ENCODE data around the gene NHP2.

The NHP2 gene

DNA sequence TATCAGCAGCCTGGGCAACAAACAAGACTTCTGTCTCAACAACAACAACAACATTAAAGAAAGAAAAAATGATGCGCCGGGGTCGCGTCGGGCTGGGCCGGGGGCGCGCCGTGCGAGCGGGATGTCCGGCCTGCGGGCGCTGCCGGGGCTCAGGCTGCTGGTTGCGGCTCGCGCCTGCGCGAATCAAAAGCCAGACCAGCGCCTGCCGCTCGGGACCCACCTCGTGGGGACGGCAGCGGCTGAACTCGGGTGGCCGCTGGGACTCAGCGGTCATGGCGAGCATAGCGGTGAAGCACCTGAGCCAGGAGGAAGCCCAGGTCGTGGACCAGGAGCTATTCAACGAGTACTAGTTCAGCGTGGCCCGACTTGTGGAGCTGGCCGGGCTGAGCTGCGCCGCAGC, 11.9 kb upstream of the NHP2 start:
- H3K4me3 ChIP-seq (ENCODE audit: low read depth, low read length) = no peak overlapping the region
- no peak overlapping the region for H3K9ac ChIP-seq (ENCODE audit: low read depth, low read length)
- peaks cover 4% of the 10 kb centered on the region for H3K4me1 ChIP-seq (ENCODE audit: control insufficient read depth, insufficient read depth, low read length)
- H3K36me3 ChIP-seq (ENCODE audit: control insufficient read depth, insufficient read depth, low read length) = no peaks in the 10 kb centered on the region
- H3K27me3 ChIP-seq (ENCODE audit: control insufficient read depth, insufficient read depth, low read length) = peaks cover 2% of the 10 kb centered on the region
- H3K9me3 ChIP-seq (ENCODE audit: control insufficient read depth, insufficient read depth, low read length) = no peaks in the 10 kb centered on the region

DNA sequence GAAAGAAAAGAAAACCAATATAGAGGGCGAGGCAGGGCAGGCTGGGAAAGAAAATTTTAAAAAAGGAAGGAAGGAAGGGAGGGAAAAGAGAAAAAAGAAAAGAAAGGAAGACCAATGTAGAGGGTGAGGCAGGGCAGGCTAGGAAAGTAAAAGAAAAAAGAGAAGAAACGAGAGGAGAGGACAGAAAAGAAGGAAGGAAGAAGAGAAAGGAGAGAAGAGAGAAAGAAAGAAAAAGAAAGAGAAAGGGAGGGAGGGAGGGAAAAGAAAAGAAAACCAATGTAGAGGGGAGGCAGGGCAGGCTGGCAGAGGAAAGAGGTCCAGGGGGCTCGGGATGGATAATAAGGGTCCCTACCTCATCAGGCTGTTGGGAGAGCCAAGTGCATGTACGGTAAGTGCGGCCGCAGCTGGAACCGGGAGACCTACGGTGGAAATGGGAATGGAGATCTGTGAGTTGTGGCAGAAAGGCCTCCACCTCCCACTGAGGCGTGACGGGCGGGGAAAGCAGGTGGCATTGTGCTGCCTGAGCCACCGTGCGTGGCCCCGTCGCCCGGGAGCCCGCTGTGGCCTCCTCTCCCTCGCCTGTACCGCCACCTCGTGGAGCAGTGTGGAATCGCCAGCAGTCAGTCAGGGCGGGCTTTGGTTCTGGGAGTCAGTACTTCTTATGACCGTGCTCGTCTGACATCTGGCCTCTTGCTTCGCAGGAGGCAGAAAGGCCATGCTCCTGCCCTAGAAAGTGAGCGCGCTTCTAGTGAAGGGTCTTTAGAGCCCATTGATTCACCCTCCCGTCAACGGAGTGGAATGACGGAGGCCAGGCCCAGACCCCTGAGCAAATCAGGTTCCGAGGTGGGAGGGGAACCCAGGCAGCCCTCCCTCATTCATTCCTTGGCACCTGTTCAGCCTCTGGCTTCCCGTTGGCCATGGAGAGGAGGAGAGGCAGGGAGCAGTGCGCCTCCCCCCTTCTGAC, 10.4 kb upstream of the NHP2 start:
- Histone ChIP-seq H3K9me3 (ENCODE audit: control insufficient read depth, insufficient read depth, low read length) (no peaks in the 10 kb centered on the region), H3K27me3 (ENCODE audit: control insufficient read depth, insufficient read depth, low read length) (peaks cover 2% of the 10 kb centered on the region), H3K9ac (ENCODE audit: low read depth, low read length) (no peak overlapping the region), H3K4me3 (ENCODE audit: low read depth, low read length) (peak overlapping the region; percentile 56), H3K4me1 (ENCODE audit: control insufficient read depth, insufficient read depth, low read length) (peaks cover 4% of the 10 kb centered on the region), H3K36me3 (ENCODE audit: control insufficient read depth, insufficient read depth, low read length) (no peaks in the 10 kb centered on the region)

DNA sequence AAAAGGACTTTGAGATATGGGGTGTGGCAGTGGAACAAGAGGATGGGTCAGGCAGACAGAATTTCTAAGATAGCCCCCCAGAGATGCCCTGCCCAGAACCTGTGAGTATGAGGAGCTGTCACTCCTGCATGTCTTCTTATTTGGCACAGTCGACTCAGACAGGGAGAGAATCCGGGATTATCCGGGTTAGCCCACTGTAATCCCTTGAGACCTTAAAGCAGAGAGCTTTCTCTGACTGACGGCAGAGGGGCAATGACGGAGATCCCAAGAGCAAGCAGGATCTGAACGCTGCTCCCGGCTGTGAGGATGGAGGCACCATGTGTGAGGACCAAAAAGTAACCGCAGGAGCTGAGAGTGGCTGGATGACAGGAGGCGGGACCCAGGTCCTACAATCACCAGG, 8.8 kb upstream of the NHP2 start:
- Histone ChIP-seq H3K9ac (ENCODE audit: low read depth, low read length) (no peak overlapping the region), H3K27me3 (ENCODE audit: control insufficient read depth, insufficient read depth, low read length) (peaks cover 2% of the 10 kb centered on the region), H3K9me3 (ENCODE audit: control insufficient read depth, insufficient read depth, low read length) (no peaks in the 10 kb centered on the region)

DNA sequence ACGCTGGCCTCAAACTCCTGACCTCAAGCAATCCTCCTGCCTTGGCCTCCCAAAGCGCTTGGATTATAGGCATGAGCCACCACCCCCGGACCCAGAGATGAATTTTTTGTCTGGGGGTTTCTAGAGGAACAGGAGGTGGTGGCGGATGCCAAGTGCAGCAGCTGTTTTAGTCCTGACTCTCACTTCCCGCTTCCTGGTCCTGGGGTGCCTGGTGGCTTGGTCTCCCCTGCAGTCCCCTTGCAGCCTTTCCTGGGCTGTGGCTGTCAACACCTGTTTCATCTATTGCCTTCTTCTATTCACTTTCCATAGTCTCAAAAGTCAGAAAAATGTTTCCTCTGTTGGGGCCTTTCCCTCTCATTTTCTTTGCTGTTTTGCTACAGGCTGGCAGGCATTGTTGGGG, 6.5 kb upstream of the NHP2 start:
- H3K9ac ChIP-seq (ENCODE audit: low read depth, low read length) = no peak overlapping the region

More for the DNA sequence above, 8.8 kb upstream of the NHP2 start:
- H3K4me1 ChIP-seq (ENCODE audit: control insufficient read depth, insufficient read depth, low read length) = peaks cover 4% of the 10 kb centered on the region
- H3K4me3 ChIP-seq (ENCODE audit: low read depth, low read length) = no peak overlapping the region
- H3K36me3 ChIP-seq (ENCODE audit: control insufficient read depth, insufficient read depth, low read length) = no peaks in the 10 kb centered on the region

DNA sequence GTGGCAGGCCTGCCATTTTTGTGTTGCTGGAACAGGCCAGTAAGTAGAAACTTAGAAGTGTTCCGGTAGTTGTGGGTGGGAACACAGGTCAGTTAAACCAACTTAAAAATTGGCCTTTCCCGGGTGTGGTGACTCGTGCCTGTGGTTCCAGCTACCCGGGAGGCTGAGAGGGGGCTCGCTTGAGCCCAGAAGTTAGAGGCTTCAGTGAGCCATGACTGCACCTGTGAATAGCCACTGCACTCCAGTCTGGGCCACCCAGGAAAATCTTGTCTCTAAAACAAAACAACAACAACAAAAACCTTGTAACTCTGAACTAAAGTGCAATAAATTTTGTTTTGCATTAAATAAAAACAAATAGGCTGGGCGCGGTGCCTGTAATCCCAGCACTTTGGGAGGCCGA, 1.4 kb upstream of the NHP2 start:
- Histone ChIP-seq H3K9me3 (ENCODE audit: control insufficient read depth, insufficient read depth, low read length) (no peaks in the 10 kb centered on the region), H3K4me3 (ENCODE audit: low read depth, low read length) (no peak overlapping the region), H3K9ac (ENCODE audit: low read depth, low read length) (no peak overlapping the region), H3K36me3 (ENCODE audit: control insufficient read depth, insufficient read depth, low read length) (peaks cover 11% of the 10 kb centered on the region), H3K4me1 (ENCODE audit: control insufficient read depth, insufficient read depth, low read length) (no peaks in the 10 kb centered on the region), H3K27me3 (ENCODE audit: control insufficient read depth, insufficient read depth, low read length) (no peaks in the 10 kb centered on the region)

More for the DNA sequence above, 6.5 kb upstream of the NHP2 start:
- H3K9me3 ChIP-seq (ENCODE audit: control insufficient read depth, insufficient read depth, low read length) = no peaks in the 10 kb centered on the region
- peaks cover 2% of the 10 kb centered on the region for H3K27me3 ChIP-seq (ENCODE audit: control insufficient read depth, insufficient read depth, low read length)
- H3K36me3 ChIP-seq (ENCODE audit: control insufficient read depth, insufficient read depth, low read length) = no peaks in the 10 kb centered on the region
- H3K4me1 ChIP-seq (ENCODE audit: control insufficient read depth, insufficient read depth, low read length) = peaks cover 4% of the 10 kb centered on the region
- no peak overlapping the region for H3K4me3 ChIP-seq (ENCODE audit: low read depth, low read length)

DNA sequence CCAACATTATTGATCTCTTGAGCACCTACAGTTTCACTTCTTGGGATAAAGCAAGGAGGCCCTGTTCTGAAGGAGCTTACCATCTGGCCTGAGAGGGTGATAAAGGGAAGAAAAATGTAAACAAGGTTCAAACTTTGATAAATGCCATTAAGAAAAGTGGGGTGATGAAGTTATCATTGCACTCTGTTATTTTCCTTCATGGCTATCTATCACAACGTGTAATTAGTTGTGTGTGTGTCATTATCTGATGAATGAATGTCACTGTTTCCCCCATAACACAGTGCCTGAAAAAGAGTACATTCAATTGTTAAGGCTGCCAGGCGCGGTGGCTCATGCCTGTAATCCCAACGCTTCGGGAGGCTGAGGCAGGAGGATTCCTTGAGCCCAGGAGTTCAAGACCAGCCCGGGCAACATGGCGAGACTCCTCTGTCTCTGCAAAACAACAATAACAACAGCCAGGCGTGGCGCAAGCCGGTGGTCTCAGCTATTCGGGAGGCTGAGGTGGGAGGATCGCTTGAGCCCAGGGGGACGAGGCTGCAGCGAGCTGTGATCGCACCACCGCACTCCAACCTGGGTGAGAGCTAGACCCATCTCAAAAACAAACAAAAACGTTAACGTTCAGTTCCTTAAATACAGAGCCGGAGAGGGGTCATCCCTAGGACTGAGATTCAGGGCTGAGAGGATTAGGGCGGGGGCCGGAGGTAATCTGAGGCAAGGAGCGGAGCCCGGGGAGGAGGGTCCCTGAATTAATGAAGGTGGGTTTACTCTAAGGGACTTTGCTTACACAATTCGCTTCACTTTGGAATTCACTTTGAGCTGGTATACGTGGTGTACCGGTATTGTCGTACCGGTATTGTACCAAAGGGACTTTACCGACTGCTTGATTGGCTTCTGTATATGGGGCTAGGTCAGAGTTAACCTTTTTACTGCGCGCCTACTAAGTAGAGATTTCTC, 917 bp downstream of the NHP2 start:
- Histone ChIP-seq H3K27me3 (ENCODE audit: control insufficient read depth, insufficient read depth, low read length) (no peaks in the 10 kb centered on the region), H3K9me3 (ENCODE audit: control insufficient read depth, insufficient read depth, low read length) (no peaks in the 10 kb centered on the region), H3K9ac (ENCODE audit: low read depth, low read length) (peak overlapping the region; percentile 83), H3K4me3 (ENCODE audit: low read depth, low read length) (peak overlapping the region; percentile 90), H3K36me3 (ENCODE audit: control insufficient read depth, insufficient read depth, low read length) (peaks cover 33% of the 10 kb centered on the region), H3K4me1 (ENCODE audit: control insufficient read depth, insufficient read depth, low read length) (no peaks in the 10 kb centered on the region)

DNA sequence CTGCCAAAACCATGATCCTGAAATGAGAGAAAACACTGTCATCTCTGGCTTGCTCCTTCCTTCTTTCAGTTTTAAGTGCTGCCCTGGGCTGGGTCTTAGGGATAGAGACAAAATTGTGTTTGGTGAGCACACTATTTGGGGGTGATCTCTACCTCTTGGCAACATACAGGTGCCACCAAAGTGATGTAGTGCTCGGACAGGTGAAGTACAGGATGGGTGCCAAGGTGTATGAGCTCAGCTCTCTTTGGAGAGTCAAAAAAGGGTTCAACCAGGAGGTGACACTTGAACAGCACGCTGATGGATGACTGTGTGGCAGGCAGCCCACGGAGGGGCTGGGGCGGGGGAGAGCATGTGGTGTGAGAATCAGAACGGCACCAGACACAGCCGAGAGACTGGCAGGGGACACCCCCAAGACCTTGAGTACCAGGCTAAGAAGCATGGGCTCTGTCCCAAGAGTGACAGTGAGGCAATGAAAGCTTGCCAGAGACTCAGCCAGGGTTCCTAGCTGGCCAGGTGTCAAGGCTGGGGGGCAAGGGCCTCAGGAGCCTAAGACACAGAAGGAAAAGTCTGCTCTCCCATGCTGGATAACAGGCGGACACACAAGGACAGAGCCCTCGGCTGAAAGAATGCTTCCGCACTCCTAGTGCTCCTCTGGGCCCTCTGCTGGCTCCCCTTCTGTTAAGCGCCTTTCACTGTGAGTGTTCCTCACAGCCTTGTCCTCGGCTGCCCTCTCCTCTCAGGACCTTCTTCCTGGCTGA, 2.5 kb downstream of the NHP2 start:
- Histone ChIP-seq H3K4me1 (ENCODE audit: control insufficient read depth, insufficient read depth, low read length) (no peaks in the 10 kb centered on the region), H3K27me3 (ENCODE audit: control insufficient read depth, insufficient read depth, low read length) (no peaks in the 10 kb centered on the region), H3K9ac (ENCODE audit: low read depth, low read length) (no peak overlapping the region), H3K4me3 (ENCODE audit: low read depth, low read length) (no peak overlapping the region), H3K9me3 (ENCODE audit: control insufficient read depth, insufficient read depth, low read length) (no peaks in the 10 kb centered on the region), H3K36me3 (ENCODE audit: control insufficient read depth, insufficient read depth, low read length) (peaks cover 49% of the 10 kb centered on the region)

DNA sequence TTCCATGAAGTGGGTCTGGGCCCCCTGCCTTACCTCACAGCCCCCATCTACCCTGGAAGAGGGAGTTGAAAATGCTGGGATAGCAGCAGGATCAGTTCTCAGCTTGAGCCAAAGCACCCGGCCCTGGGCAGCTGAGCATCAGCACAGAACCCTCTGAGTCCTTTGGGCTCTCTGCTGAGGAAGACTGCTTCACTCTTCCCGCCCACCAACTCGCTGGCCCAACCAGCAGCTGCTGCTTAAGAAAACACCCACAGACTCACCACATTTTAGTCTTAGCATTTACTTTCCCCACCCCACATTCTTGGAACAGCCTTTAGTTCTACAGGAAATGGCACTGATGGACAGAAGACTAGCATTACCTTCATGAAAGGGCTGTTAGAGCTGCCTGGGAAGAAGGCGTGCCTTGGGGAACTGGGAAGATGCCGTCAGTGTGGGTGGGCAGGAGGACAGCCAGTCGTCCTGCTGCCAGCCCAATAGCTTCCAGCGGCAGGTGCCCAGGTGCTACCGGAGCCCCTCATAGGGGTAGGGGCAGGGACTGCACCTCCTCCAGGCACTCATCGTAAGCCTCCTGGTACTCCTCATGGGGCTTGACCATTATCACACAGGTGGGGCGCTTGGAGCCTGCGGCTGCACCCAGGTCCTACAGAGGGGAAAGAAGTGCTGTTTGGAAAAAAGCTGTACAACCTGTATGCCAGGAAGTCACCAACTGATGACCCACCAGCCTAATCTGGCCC, 4.3 kb downstream of the NHP2 start:
- Histone ChIP-seq H3K9me3 (ENCODE audit: control insufficient read depth, insufficient read depth, low read length) (no peaks in the 10 kb centered on the region), H3K36me3 (ENCODE audit: control insufficient read depth, insufficient read depth, low read length) (peaks cover 62% of the 10 kb centered on the region)

DNA sequence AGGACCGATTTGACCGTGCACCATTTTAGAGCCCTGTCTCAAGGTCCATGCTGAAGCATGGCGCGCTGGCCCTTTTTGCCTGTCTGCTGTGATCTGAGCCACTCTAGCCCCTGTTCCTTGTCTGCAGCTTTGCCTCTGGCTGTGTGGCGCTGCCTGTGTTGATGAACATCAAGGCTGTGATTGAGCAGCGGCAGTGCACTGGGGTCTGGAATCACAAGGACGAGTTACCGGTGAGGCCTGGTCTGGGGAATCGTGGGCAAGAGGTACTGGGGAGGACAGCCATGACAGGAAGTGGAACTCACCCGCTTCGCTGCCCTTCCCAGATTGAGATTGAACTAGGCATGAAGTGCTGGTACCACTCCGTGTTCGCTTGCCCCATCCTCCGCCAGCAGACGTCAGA, 6.3 kb downstream of the NHP2 start:
- no peaks in the 10 kb centered on the region for H3K9me3 ChIP-seq (ENCODE audit: control insufficient read depth, insufficient read depth, low read length)
- H3K9ac ChIP-seq (ENCODE audit: low read depth, low read length) = no peak overlapping the region
- H3K36me3 ChIP-seq (ENCODE audit: control insufficient read depth, insufficient read depth, low read length) = peaks cover 79% of the 10 kb centered on the region
- no peaks in the 10 kb centered on the region for H3K4me1 ChIP-seq (ENCODE audit: control insufficient read depth, insufficient read depth, low read length)
- no peak overlapping the region for H3K4me3 ChIP-seq (ENCODE audit: low read depth, low read length)
- no peaks in the 10 kb centered on the region for H3K27me3 ChIP-seq (ENCODE audit: control insufficient read depth, insufficient read depth, low read length)

More for the DNA sequence above, 4.3 kb downstream of the NHP2 start:
- Histone ChIP-seq H3K4me1 (ENCODE audit: control insufficient read depth, insufficient read depth, low read length) (no peaks in the 10 kb centered on the region), H3K4me3 (ENCODE audit: low read depth, low read length) (no peak overlapping the region), H3K27me3 (ENCODE audit: control insufficient read depth, insufficient read depth, low read length) (no peaks in the 10 kb centered on the region), H3K9ac (ENCODE audit: low read depth, low read length) (no peak overlapping the region)

DNA sequence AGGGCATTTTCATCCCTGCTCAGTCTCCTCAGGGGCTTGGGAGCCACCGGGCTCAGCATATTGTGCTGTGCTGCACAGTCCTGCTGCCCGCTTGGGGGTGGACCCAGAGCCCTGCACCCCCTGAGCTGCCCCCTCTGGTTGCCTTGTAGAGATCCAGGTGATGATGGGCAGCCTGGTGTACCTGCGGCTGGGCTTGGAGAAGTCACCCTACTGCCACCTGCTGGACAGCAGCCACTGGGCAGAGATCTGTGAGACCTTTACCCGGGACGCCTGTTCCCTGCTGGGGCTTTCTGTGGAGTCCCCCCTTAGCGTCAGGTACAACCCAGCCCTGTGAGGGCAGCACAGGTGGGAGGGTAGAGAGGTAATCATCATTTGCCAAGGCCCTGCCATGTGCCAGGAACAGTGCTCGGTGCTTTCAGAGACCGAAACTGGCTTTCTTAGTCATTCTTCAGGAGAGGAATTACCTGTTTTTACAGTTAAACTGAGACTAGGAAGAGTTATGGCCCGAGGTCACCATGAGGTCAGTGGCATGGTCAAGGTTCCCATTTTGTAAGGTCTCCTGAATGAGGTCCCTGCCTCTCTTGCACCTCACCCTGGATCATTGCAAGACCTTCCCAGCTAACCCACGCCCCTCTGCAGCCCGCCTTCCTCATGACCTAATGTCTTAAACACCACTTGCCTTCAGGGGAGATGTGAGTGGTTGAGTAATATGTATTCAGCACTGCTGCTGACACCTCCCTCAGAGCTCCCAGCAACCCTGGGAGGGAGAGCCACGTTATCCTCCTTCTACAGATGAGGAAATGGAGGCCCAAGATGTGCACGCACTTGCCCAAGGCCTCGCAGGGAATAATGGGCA, 7.5 kb downstream of the NHP2 start:
- peaks cover 82% of the 10 kb centered on the region for H3K36me3 ChIP-seq (ENCODE audit: control insufficient read depth, insufficient read depth, low read length)
- H3K9ac ChIP-seq (ENCODE audit: low read depth, low read length) = no peak overlapping the region
- no peak overlapping the region for H3K4me3 ChIP-seq (ENCODE audit: low read depth, low read length)
- H3K9me3 ChIP-seq (ENCODE audit: control insufficient read depth, insufficient read depth, low read length) = no peaks in the 10 kb centered on the region
- no peaks in the 10 kb centered on the region for H3K4me1 ChIP-seq (ENCODE audit: control insufficient read depth, insufficient read depth, low read length)
- no peaks in the 10 kb centered on the region for H3K27me3 ChIP-seq (ENCODE audit: control insufficient read depth, insufficient read depth, low read length)
